H1 (cell line): ENCODE data around the gene CRLF3. TPM values are rescaled to one million over a fixed set of nuclear protein-coding genes. Genes with fewer than 3 reads are reported as not detected.

ENCODE experiments used
- CBX8 ChIP-seq: fragments of 300-800, 300-1000 bp; sonication (generic); IDR thresholded peaks from 2 replicates; pipeline ENCODE4 v1.7.1; 2016; ENCODE audit warnings: low read depth, low read length, borderline replicate concordance
- CHD7 ChIP-seq: fragments of 300-600 bp; sonication (generic); IDR thresholded peaks from 2 replicates; pipeline ENCODE4 v1.7.1; 2012; ENCODE audit warnings: low read length, moderate library complexity, mild to moderate bottlenecking, inconsistent platforms; ENCODE audit not compliant: insufficient replicate concordance
- polyA plus RNA-seq, 7 experiments: library from polyadenylated mRNA; depleted of rRNA in 3 of 7; stranded (reverse) in 5 of 7; unstranded in 2 of 7; fragments of >200 nt in 5 of 7; fragments of 200-250 nt in 2 of 7; gene quantifications; 1 replicate in 5 of 7; 2 replicates in 1 of 7; 4 replicates in 1 of 7; pipeline versions ENCODE4 v1.2.1 to v1.2.3, GENCODE V29; 2011 to 2013; ENCODE audit warnings: missing spikeins in 2 of 7, mixed read lengths in 2 of 7
- total RNA-seq: library from RNA; stranded (reverse); fragmentation: NEBNext Ultra II Directional; extraction: Animal tissue kit (Norgen Biotek cat#: 25700); gene quantifications from 2 replicates; pipeline ENCODE4 v1.2.1, GENCODE V29; 2021

Gene CRLF3
- total and polyA plus RNA-seq, 2 of the 8 experiments (the other 6 are each of a cell fraction or from before 2014, with no cell fraction given): 12.7 to 22.7 TPM

GRCh38 chr17:30816165-30816564, 8.3 kb downstream of the CRLF3 start (continued):
- TF ChIP-seq CBX8: no peak
- TF ChIP-seq CHD7: no peak
